HS-27A (cell line): ENCODE data around the gene CALML5.

Source experiments
- DNase-seq: peaks from one replicate; pipeline ENCODE4 v3.0.0-alpha.2; 2012; ENCODE audit warnings: low read depth, missing footprints

Gene CALML5

GRCh38 chr10:5515948-5516761, 16.8 kb upstream of the CALML5 start:
- DNase-seq = no peak

GRCh38 chr10:5514226-5514850, 15.0 kb upstream of the CALML5 start:
- no peak for DNase-seq

GRCh38 chr10:5512881-5513612, 13.7 kb upstream of the CALML5 start:
- no peak for DNase-seq

- DNase-seq = no peak
Observed at GRCh38 chr10:5512331-5512730, 13.0 kb upstream of the CALML5 start.

GRCh38 chr10:5511885-5512280, 12.5 kb upstream of the CALML5 start:
- no peak for DNase-seq

- DNase-seq = no peak
Observed at GRCh38 chr10:5511231-5511884, 12.0 kb upstream of the CALML5 start.

GRCh38 chr10:5510281-5511072, 11.1 kb upstream of the CALML5 start:
- no peak for DNase-seq

GRCh38 chr10:5509691-5510090, 10.3 kb upstream of the CALML5 start:
- no peak for DNase-seq

GRCh38 chr10:5509236-5509635, 9.9 kb upstream of the CALML5 start:
- DNase-seq = no peak

- DNase-seq = no peak
Observed at GRCh38 chr10:5508786-5509185, 9.4 kb upstream of the CALML5 start.

GRCh38 chr10:5508161-5508604, 8.8 kb upstream of the CALML5 start:
- DNase-seq = no peak

- DNase-seq = no peak
Observed at GRCh38 chr10:5507649-5508131, 8.3 kb upstream of the CALML5 start.

GRCh38 chr10:5506751-5507648, 7.6 kb upstream of the CALML5 start:
- DNase-seq = no peak

- no peak for DNase-seq
Observed at GRCh38 chr10:5506246-5506645, 6.9 kb upstream of the CALML5 start.

- DNase-seq = no peak
Observed at GRCh38 chr10:5504146-5505072, 5.0 kb upstream of the CALML5 start.

GRCh38 chr10:5503477-5503835, 4.1 kb upstream of the CALML5 start:
- DNase-seq = no peak

GRCh38 chr10:5502571-5503476, 3.5 kb upstream of the CALML5 start:
- DNase-seq = no peak

- no peak for DNase-seq
Observed at GRCh38 chr10:5502061-5502521, 2.7 kb upstream of the CALML5 start.
